Liver (tissue), 9 donors: ENCODE results near the gene SMARCC1. TPM values are rescaled to one million over a fixed set of nuclear protein-coding genes. Genes with fewer than 3 reads are reported as not detected.

Experiments
- DNase-seq: peaks from one replicate; pipeline ENCODE4 v3.0.0-alpha.2; 2017; ENCODE audit warnings: low spot score
- H3K27ac ChIP-seq, 2 donors: one replicate each; pipeline ENCODE4 v1.7.0; 2013; ENCODE audit warnings: inconsistent platforms in 2 of 2, low read length in 2 of 2, control low read depth in 1 of 2, low read depth in 1 of 2, mild to moderate bottlenecking in 1 of 2
- H3K27me3 ChIP-seq, 4 donors: one replicate each; pipeline versions ENCODE4 v1.6.1 to v1.7.0; 2013; ENCODE audit warnings: low read length in 3 of 4, inconsistent platforms in 1 of 4, mild to moderate bottlenecking in 1 of 4, moderate library complexity in 1 of 4; ENCODE audit not compliant: control insufficient read depth in 4 of 4, insufficient read depth in 4 of 4
- H3K36me3 ChIP-seq, 4 donors: one replicate each; pipeline versions ENCODE4 v1.6.1 to v1.7.0; 2013; ENCODE audit warnings: low read length in 3 of 4, mild to moderate bottlenecking in 3 of 4, low read depth in 1 of 4, moderate library complexity in 1 of 4; ENCODE audit not compliant: control insufficient read depth in 4 of 4, insufficient read depth in 3 of 4
- H3K4me1 ChIP-seq, 4 donors: one replicate each; pipeline versions ENCODE4 v1.6.1 to v1.7.0; 2013; ENCODE audit warnings: low read length in 3 of 4, mild to moderate bottlenecking in 3 of 4, moderate library complexity in 1 of 4; ENCODE audit not compliant: control insufficient read depth in 4 of 4, insufficient read depth in 4 of 4
- H3K4me3 ChIP-seq, 3 donors: one replicate each; pipeline versions ENCODE4 v1.6.1 to v1.7.0; 2013; ENCODE audit warnings: low read length in 3 of 3, control low read depth in 1 of 3, low read depth in 1 of 3, mild to moderate bottlenecking in 1 of 3
- H3K9ac ChIP-seq, 2 donors: one replicate each; pipeline ENCODE4 v1.7.0; 2013; ENCODE audit warnings: low read length in 2 of 2, mild to moderate bottlenecking in 2 of 2, moderate library complexity in 2 of 2, control low read depth in 1 of 2, low read depth in 1 of 2
- H3K9me3 ChIP-seq, 4 donors: one replicate each; pipeline versions ENCODE4 v1.6.1 to v1.7.0; 2013; ENCODE audit warnings: low read length in 3 of 4; ENCODE audit not compliant: control insufficient read depth in 4 of 4
- ATF3 ChIP-seq: IDR thresholded peaks from 2 replicates; pipeline ENCODE4 v1.6.1; 2016; ENCODE audit warnings: antibody characterized with exemption
- EGR1 ChIP-seq, 2 donors: IDR thresholded peaks; 2 replicates each; pipeline ENCODE4 v1.6.1; 2016 to 2018; ENCODE audit warnings: antibody characterized with exemption in 2 of 2, low read depth in 2 of 2
- FOXA1 ChIP-seq: IDR thresholded peaks from 2 replicates; pipeline ENCODE4 v1.6.1; 2016; ENCODE audit warnings: antibody characterized with exemption
- FOXA2 ChIP-seq: IDR thresholded peaks from 2 replicates; pipeline ENCODE4 v1.6.1; 2016; ENCODE audit warnings: antibody characterized with exemption
- GABPA ChIP-seq, 2 donors: IDR thresholded peaks in 1 of 2; conservative IDR thresholded peaks in 1 of 2; 2 replicates each; pipeline ENCODE4 v1.6.1; 2016; ENCODE audit warnings: antibody characterized with exemption in 2 of 2, mild to moderate bottlenecking in 1 of 2, moderate library complexity in 1 of 2
- HNF4A ChIP-seq, 2 donors: conservative IDR thresholded peaks; 2 replicates each; pipeline ENCODE4 v1.6.1; 2016; ENCODE audit warnings: antibody characterized with exemption in 2 of 2, mild to moderate bottlenecking in 2 of 2
- HNF4G ChIP-seq: IDR thresholded peaks from 2 replicates; pipeline ENCODE4 v1.6.1; 2016; ENCODE audit warnings: antibody characterized with exemption
- JUND ChIP-seq, 2 donors: IDR thresholded peaks; 2 replicates each; pipeline ENCODE4 v1.6.1; 2016; ENCODE audit warnings: antibody characterized with exemption in 2 of 2
- NR2F2 ChIP-seq: IDR thresholded peaks from 2 replicates; pipeline ENCODE4 v1.6.1; 2016; ENCODE audit warnings: antibody characterized with exemption
- RAD21 ChIP-seq, 2 donors: IDR thresholded peaks; 2 replicates each; pipeline ENCODE4 v1.6.1; 2016; ENCODE audit warnings: antibody characterized with exemption in 2 of 2, mild to moderate bottlenecking in 2 of 2
- REST ChIP-seq: IDR thresholded peaks from 2 replicates; pipeline ENCODE4 v1.6.1; 2016; ENCODE audit warnings: antibody characterized with exemption, mild to moderate bottlenecking
- RXRA ChIP-seq, 2 donors: IDR thresholded peaks; 2 replicates each; pipeline ENCODE4 v1.6.1; 2017 to 2018; ENCODE audit warnings: antibody characterized with exemption in 2 of 2, mild to moderate bottlenecking in 1 of 2
- SP1 ChIP-seq: IDR thresholded peaks from 2 replicates; pipeline ENCODE4 v1.6.1; 2018; ENCODE audit warnings: antibody characterized with exemption, mild to moderate bottlenecking
- TAF1 ChIP-seq: conservative IDR thresholded peaks from 2 replicates; pipeline ENCODE4 v1.6.1; 2016; ENCODE audit warnings: antibody characterized with exemption, mild to moderate bottlenecking
- YY1 ChIP-seq: IDR thresholded peaks from 2 replicates; pipeline ENCODE4 v1.6.1; 2016; ENCODE audit warnings: antibody characterized with exemption, mild to moderate bottlenecking
- ZBTB33 ChIP-seq: IDR thresholded peaks from 2 replicates; pipeline ENCODE4 v1.6.1; 2016; ENCODE audit warnings: antibody characterized with exemption
- WGBS: extraction: QIAGEN DNeasy Blood & Tissue Kit; methylation state at CpG from one replicate; pipeline ENCODE4 v1.1.7; 2013; 5-methylcytosine and 5-hydroxymethylcytosine counted together
- polyA plus RNA-seq, 2 donors: library from polyadenylated mRNA; stranded (reverse) in 1 of 2; unstranded in 1 of 2; fragments of 200-250 nt in 1 of 2; fragments of >200 nt in 1 of 2; fragmentation: Nextera tagmentation in 1 of 2; extraction: Ambion mirVana in 1 of 2; gene quantifications; one replicate each; pipeline versions ENCODE4 v1.2.1 to v1.2.3, GENCODE V29; 2013 to 2015
- total RNA-seq, 2 donors: library from RNA; depleted of rRNA; stranded (reverse); fragments of >200 nt; gene quantifications; one replicate each; pipeline ENCODE4 v1.2.3, GENCODE V29; 2014
- TF ChIP-seq, protein P1 (sequence below): IDR thresholded peaks from 2 replicates; pipeline ENCODE4 v1.6.1; 2016; ENCODE audit warnings: antibody characterized with exemption
- TF ChIP-seq, protein P2 (sequence below): fragments of 150-350 bp; IDR thresholded peaks from 2 replicates; pipeline ENCODE4 v1.5.1; 2017; ENCODE audit warnings: improper control_type of control experiment, low read depth, low read length; ENCODE audit not compliant: missing input control
- donor health status: healthy.
- donor health status: healthy.
- donor health status: healthy.
- donor health status: healthy.
- donor health status: healthy.

SMARCC1 gene
- total and polyA plus RNA-seq, 4 donors: 6.6 to 19.8 (median 12.6) TPM

DNA sequence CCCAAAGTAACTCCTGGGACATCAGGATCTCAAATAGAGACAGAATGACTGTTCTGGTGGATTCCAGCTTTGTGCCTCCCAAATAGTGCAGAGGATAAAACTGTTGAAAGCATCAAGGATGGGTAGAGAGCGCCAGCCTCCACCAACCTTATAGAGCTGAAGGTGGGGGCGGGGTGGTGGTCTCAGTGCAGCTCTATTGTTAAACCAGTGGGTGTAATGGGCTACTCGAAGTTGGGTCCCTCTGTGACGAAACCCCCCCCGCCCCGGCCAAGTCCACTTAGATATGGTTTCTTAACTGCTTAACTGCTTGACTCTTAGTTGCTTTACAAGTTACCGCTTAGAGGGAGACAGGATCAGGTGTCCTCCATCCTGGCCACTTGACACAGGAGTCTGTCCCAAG, 43.9 kb upstream of the SMARCC1 start:
- WGBS: 20% methylated on average over 7 of the region's 7 CpGs
- H3K36me3 ChIP-seq: peaks cover 7 to 23% (median 18%) of the 10 kb centered on the region in 4 donors
- no peaks in the 10 kb centered on the region for H3K9me3 ChIP-seq
- TF ChIP-seq, protein P1, sequence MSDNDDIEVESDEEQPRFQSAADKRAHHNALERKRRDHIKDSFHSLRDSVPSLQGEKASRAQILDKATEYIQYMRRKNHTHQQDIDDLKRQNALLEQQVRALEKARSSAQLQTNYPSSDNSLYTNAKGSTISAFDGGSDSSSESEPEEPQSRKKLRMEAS: no peak
- TF ChIP-seq YY1 (no peak), GABPA (IDR thresholded peaks at IDR 0.05 in 1 of 2, conservative IDR thresholded peaks at IDR 0.05 in 1 of 2) (no peak), REST (no peak), RAD21 (IDR thresholded peaks at IDR 0.05) (no peak), JUND (IDR thresholded peaks at IDR 0.05) (no peak), FOXA2 (no peak), NR2F2 (no peak), RXRA (IDR thresholded peaks at IDR 0.05) (no peak), FOXA1 (no peak), HNF4G (no peak), HNF4A (conservative IDR thresholded peaks at IDR 0.05) (no peak), EGR1 (IDR thresholded peaks at IDR 0.05; ENCODE audit: low read depth in 2 of 2) (no peak), ZBTB33 (no peak), ATF3 (no peak), SP1 (no peak), TAF1 (no peak)
- TF ChIP-seq, protein P2, sequence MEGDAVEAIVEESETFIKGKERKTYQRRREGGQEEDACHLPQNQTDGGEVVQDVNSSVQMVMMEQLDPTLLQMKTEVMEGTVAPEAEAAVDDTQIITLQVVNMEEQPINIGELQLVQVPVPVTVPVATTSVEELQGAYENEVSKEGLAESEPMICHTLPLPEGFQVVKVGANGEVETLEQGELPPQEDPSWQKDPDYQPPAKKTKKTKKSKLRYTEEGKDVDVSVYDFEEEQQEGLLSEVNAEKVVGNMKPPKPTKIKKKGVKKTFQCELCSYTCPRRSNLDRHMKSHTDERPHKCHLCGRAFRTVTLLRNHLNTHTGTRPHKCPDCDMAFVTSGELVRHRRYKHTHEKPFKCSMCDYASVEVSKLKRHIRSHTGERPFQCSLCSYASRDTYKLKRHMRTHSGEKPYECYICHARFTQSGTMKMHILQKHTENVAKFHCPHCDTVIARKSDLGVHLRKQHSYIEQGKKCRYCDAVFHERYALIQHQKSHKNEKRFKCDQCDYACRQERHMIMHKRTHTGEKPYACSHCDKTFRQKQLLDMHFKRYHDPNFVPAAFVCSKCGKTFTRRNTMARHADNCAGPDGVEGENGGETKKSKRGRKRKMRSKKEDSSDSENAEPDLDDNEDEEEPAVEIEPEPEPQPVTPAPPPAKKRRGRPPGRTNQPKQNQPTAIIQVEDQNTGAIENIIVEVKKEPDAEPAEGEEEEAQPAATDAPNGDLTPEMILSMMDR: no peak
- no peak for DNase-seq
- H3K9ac ChIP-seq: peak overlapping the region; percentile 90 to 96
- H3K4me3 ChIP-seq: peak overlapping the region; percentile 98 to 99 (median 98)
- peaks cover 13 to 21% (median 17%) of the 10 kb centered on the region in 4 donors for H3K4me1 ChIP-seq
- no peaks in the 10 kb centered on the region for H3K27me3 ChIP-seq
- peak overlapping the region; percentile 62 to 86 for H3K27ac ChIP-seq
